Transverse colon (tissue), 4 donors: Measurements from ENCODE around the gene ZC3H18. TPM values are rescaled to one million over a fixed set of nuclear protein-coding genes. Genes with fewer than 3 reads are reported as not detected.

Source experiments
- DNase-seq: peaks from one replicate; pipeline ENCODE4 v3.0.0-alpha.2; 2019
- H3K27ac ChIP-seq, 4 donors: fragments of 200-600 bp; sonication (generic); 2 replicates each; pipeline ENCODE4 v1.5.1; 2016 to 2018; ENCODE audit warnings: inconsistent platforms in 4 of 4
- H3K27me3 ChIP-seq: fragments of 200-600 bp; sonication (generic); 2 replicates; pipeline ENCODE4 v1.5.1; 2017; ENCODE audit warnings: inconsistent platforms
- H3K36me3 ChIP-seq, 4 donors: fragments of 200-600 bp; sonication (generic); 2 replicates each; pipeline ENCODE4 v1.5.1; 2017 to 2019; ENCODE audit warnings: inconsistent platforms in 4 of 4
- H3K4me1 ChIP-seq, 4 donors: fragments of 200-600 bp; sonication (generic); 2 replicates each; pipeline ENCODE4 v1.5.1; 2017 to 2020; ENCODE audit warnings: inconsistent platforms in 4 of 4
- H3K4me3 ChIP-seq, 4 donors: fragments of 200-600 bp; sonication (generic); 1 replicate in 1 of 4; 2 replicates in 3 of 4; pipeline versions ENCODE4 v1.5.1 to v1.6.1; 2017 to 2019; ENCODE audit warnings: inconsistent platforms in 4 of 4
- H3K9me3 ChIP-seq, 2 donors: fragments of 200-600 bp; sonication (generic); 2 replicates each; pipeline ENCODE4 v1.5.1; 2017 to 2019; ENCODE audit warnings: inconsistent platforms in 2 of 2
- EP300 ChIP-seq: sonication (generic); formaldehyde crosslinking; IDR thresholded peaks from one replicate; pipeline ENCODE4 v1.6.1; 2017; ENCODE audit warnings: antibody characterized with exemption, low read depth
- POLR2A ChIP-seq: fragments of 450-650 bp; IDR thresholded peaks from one replicate; pipeline ENCODE4 v1.6.1; 2016; ENCODE audit warnings: antibody characterized with exemption, mild to moderate bottlenecking, moderate library complexity
- POLR2AphosphoS5 ChIP-seq, 3 donors: sonication (generic); formaldehyde crosslinking; IDR thresholded peaks; one replicate each; pipeline ENCODE4 v1.6.1; 2016; ENCODE audit warnings: antibody characterized with exemption in 3 of 3
- WGBS, 2 donors: methylation state at CpG; one replicate each; pipeline ENCODE4 v1.1.5; 2018; ENCODE audit warnings: low coverage in 1 of 2; 5-methylcytosine and 5-hydroxymethylcytosine counted together
- in situ Hi-C, 4 donors: fragments of 200-750 bp; cut with MboI; loops; one replicate each; pipeline versions ENCODE4 v1.15.0 to v1.15.1; 2017; ENCODE audit warnings: low sequenced_read_pairs in 3 of 4, low pct_ligation_motif_present in 1 of 4, low pct_unique_long_range_greater_than_20kb in 1 of 4
- intact Hi-C: fragments of 100-400 bp; cut with DNase I; formaldehyde crosslinking; loops from one replicate; pipeline ENCODE4 v1.15.1; 2023; ENCODE audit warnings: low total_unique reads
- total RNA-seq, 4 donors: library from RNA; depleted of rRNA; stranded (reverse); fragments of >200 nt; gene quantifications; one replicate each; pipeline ENCODE4 v1.1.0, GENCODE V29; 2016
- TF ChIP-seq, protein P1 (sequence below), 5 experiments: fragments of 200-600 bp in 3 of 5; fragments of 450-650 bp in 2 of 5; sonication (generic) in 3 of 5; IDR thresholded peaks; 1 replicate in 2 of 5; 2 replicates in 3 of 5; pipeline ENCODE4 v1.5.1; 2016 to 2017; ENCODE audit warnings: antibody characterized with exemption in 5 of 5, inconsistent platforms in 3 of 5, mild to moderate bottlenecking in 2 of 5, moderate library complexity in 1 of 5

Gene ZC3H18
- total RNA-seq, 4 donors from 2014 or later, result 17.9 to 50.5 (median 25.5) TPM

DNA sequence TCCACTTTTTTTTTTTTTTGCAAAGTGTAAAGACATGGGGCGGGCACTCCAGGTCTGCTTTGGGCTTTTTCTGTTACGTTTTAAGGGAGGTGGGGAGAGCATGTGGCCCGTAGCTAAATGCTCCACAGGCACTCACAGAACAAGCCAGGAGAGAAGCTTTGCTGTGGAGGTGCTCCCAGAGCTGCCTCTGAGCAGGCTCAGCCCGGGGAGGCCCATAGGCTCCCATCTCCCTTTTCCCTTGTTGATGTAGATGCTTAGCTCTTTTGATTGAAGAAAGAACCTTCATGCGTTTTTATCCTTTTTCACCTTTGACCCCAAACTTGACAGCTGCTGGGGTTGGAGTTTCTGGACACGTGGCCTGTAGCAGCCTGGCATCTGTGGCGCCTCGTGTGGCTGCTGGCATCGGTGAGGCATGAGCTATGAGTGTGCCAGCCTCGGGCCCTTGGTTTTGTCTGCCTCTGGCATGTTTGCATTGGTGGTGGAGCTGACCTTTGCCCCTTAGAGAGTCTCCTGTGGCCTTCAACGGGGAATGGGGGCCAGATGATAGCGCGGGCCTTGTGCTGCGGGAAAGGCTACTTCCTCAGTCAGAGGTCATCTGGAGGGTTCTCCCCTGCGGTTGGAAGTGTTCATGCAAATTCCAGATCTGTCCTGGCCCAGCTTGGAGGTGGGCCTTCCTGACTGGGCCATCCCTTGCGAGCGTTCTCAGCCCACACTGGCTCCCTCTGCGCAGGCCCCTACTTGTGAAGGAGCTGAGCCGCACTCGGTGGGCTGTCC, 48.2 kb downstream of the ZC3H18 start:
- Histone ChIP-seq H3K27me3 (no peaks in the 10 kb centered on the region), H3K36me3 (peaks cover 0 to 13% (median 7%) of the 10 kb centered on the region in 4 donors), H3K9me3 (no peaks in the 10 kb centered on the region), H3K4me1 (peaks cover 14 to 44% (median 29%) of the 10 kb centered on the region in 4 donors), H3K4me3 (no peak overlapping the region), H3K27ac (peak overlapping the region in 3 of 4 donors; percentile 52 to 80 (median 64))
- TF ChIP-seq, protein P1, sequence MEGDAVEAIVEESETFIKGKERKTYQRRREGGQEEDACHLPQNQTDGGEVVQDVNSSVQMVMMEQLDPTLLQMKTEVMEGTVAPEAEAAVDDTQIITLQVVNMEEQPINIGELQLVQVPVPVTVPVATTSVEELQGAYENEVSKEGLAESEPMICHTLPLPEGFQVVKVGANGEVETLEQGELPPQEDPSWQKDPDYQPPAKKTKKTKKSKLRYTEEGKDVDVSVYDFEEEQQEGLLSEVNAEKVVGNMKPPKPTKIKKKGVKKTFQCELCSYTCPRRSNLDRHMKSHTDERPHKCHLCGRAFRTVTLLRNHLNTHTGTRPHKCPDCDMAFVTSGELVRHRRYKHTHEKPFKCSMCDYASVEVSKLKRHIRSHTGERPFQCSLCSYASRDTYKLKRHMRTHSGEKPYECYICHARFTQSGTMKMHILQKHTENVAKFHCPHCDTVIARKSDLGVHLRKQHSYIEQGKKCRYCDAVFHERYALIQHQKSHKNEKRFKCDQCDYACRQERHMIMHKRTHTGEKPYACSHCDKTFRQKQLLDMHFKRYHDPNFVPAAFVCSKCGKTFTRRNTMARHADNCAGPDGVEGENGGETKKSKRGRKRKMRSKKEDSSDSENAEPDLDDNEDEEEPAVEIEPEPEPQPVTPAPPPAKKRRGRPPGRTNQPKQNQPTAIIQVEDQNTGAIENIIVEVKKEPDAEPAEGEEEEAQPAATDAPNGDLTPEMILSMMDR (IDR thresholded peaks at IDR 0.05), result no peak
- TF ChIP-seq EP300 (no peak), POLR2A (no peak), POLR2AphosphoS5 (IDR thresholded peaks at IDR 0.05) (no peak)
- in situ Hi-C loops, result no loop called here
- WGBS, 2 donors, result 74% methylated on average over 20 of the region's 20 CpGs; no CpG with 5 or more reads in 1 of the 2 donors
- no peak for DNase-seq
- intact Hi-C loops, result no loop called here

DNA sequence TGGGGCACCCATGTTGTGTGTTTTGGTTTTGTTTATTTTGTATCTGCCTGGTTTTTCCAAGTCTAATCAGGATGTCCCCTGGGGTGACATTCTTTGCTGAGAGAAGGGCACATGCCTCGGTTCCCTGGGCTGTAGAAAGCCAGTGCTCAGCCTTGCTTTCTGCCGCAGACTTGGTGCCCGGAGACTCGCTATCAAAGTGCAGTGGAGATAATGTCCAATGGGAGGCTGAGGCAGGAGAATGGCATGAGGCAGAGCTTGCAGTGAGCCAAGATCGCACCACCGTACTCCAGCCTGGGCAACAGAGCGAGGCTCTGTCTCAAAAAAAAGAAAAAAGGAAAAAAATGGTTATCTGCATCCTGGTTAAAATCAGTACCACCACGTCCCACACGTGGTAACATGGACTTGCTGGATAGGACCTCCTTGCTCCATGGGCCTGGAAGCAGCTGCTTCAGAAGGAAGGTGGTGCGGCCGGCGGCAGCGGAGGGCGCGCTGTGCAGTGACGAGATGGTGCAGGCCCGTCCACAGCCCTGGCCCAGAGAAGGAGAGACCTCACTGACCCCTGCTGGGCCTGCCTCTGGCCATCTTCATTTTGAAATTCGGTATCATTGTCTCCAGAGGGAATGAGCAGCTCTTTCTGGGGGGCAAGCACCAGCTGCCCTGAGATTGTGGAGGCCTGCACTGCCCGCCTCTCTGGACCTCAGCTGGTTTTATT, 48.9 kb downstream of the ZC3H18 start:
- peaks cover 0 to 21% (median 10%) of the 10 kb centered on the region in 4 donors for H3K36me3 ChIP-seq
- no peaks in the 10 kb centered on the region for H3K27me3 ChIP-seq
- WGBS, 2 donors, result 93 to 100% methylated on average over 2 to 19 of the region's 19 CpGs
- in situ Hi-C loops (no loop called here), intact Hi-C loops (no loop called here)
- no peak for TF ChIP-seq POLR2AphosphoS5 (IDR thresholded peaks at IDR 0.05)
- TF ChIP-seq POLR2A, result no peak
- TF ChIP-seq, protein P1 (IDR thresholded peaks at IDR 0.05), result no peak
- TF ChIP-seq EP300, result no peak
- no peak for DNase-seq
- H3K9me3 ChIP-seq, result no peaks in the 10 kb centered on the region
- H3K27ac ChIP-seq, result peak overlapping the region; percentile 33 to 80 (median 50)
- peaks cover 14 to 44% (median 29%) of the 10 kb centered on the region in 4 donors for H3K4me1 ChIP-seq
- H3K4me3 ChIP-seq, result no peak overlapping the region

DNA sequence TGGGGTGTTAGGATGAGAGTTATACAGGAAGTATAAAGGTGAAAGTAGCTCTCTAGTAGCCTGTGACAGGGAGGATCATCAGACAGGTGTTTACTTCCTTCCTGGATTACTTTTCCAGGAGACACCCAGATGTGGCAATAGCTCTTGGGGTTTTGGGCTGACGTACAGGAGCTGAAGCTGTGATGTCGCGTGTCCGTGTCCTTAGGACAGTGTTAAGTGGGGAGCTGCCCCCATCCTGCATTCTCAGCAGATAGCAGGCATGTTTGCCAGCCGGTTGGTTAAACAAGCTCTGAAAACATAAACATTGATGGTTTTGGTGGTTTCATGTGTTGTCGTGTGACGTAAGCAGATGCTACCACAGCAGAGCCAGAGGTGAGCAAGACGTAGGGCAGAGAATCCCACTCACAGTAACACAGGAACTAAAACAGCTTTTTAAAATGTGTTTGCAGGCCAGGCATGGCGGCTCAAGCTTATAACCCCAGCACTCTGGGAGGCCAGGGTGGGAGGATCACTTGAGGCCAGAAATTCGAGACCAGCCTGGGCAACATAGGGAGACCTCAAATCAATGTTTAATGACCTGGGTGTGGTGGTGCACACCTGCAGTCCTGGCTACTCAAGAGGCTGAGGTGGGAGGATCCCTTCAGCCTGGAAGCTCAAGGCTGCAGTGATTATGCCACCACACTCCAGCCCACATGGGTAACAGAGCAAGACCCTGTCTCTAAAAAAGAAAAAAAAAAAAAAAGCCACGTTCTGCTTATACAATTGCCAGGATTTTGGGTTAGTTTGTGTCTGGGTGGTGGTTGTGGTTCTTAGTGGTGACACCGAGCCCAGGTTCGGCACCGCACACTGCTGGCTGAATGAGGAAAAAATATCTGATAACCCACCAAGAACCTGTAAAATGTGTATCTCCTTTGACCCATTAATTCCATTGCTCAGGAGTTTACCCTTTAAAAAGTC, 49.9 kb downstream of the ZC3H18 start:
- no peaks in the 10 kb centered on the region for H3K9me3 ChIP-seq
- peaks cover 14 to 44% (median 29%) of the 10 kb centered on the region in 4 donors for H3K4me1 ChIP-seq
- TF ChIP-seq EP300 (peak; percentile 18), POLR2AphosphoS5 (IDR thresholded peaks at IDR 0.05) (peak in 1 of 3 donors; percentile 22), POLR2A (no peak)
- in situ Hi-C loops (no loop called here), intact Hi-C loops (no loop called here)
- H3K27ac ChIP-seq, result peak overlapping the region; percentile 4 to 36 (median 25)
- no peak overlapping the region for H3K4me3 ChIP-seq
- 75 to 94% methylated on average over 9 to 14 of the region's 14 CpGs for WGBS, 2 donors
- DNase-seq, result peak; percentile 47
- peaks cover 0 to 27% (median 11%) of the 10 kb centered on the region in 4 donors for H3K36me3 ChIP-seq
- H3K27me3 ChIP-seq, result no peaks in the 10 kb centered on the region

DNA sequence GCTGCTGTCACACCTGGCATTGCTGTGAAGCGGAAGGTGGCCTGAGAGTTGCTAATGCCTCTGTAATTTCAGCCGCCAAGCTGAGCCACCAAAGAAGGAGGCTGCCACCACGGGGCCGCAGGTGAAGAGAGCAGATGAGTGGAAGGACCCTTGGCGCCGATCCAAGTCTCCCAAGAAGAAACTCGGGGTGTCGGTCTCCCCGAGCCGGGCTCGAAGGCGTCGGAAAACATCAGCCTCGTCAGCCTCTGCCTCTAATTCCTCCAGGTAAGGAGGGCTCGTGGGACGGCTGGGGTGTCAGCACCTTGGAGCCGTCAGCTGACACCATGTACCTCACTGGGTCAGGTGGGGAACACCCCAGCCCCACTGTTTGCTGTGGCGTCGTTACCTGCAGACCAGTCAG, 51.9 kb downstream of the ZC3H18 start:
- Histone ChIP-seq H3K4me3 (no peak overlapping the region), H3K36me3 (peaks cover 0 to 27% (median 11%) of the 10 kb centered on the region in 4 donors), H3K4me1 (peaks cover 1 to 27% (median 13%) of the 10 kb centered on the region in 4 donors), H3K27ac (no peak overlapping the region), H3K9me3 (no peaks in the 10 kb centered on the region), H3K27me3 (no peaks in the 10 kb centered on the region)
- intact Hi-C loops (no loop called here), in situ Hi-C loops (no loop called here)
- no peak for DNase-seq
- 90 to 95% methylated on average over 14 to 19 of the region's 19 CpGs for WGBS, 2 donors
- TF ChIP-seq, protein P1 (IDR thresholded peaks at IDR 0.05), result no peak
- TF ChIP-seq POLR2AphosphoS5 (IDR thresholded peaks at IDR 0.05) (no peak), EP300 (no peak), POLR2A (no peak)
